NCI-H526 (cell line): ENCODE results near the gene ERBB4.
"Not testable (repeated sequence)": the region's sequence is repeated elsewhere in the genome, so short reads cannot be mapped to it uniquely, and the experiment has no call there.

ENCODE experiments used
- DNase-seq, 2 experiments: peaks; one replicate each; lab custom pipeline; 2025; lab: John Stamatoyannopoulos, UW

ERBB4 gene

DNA sequence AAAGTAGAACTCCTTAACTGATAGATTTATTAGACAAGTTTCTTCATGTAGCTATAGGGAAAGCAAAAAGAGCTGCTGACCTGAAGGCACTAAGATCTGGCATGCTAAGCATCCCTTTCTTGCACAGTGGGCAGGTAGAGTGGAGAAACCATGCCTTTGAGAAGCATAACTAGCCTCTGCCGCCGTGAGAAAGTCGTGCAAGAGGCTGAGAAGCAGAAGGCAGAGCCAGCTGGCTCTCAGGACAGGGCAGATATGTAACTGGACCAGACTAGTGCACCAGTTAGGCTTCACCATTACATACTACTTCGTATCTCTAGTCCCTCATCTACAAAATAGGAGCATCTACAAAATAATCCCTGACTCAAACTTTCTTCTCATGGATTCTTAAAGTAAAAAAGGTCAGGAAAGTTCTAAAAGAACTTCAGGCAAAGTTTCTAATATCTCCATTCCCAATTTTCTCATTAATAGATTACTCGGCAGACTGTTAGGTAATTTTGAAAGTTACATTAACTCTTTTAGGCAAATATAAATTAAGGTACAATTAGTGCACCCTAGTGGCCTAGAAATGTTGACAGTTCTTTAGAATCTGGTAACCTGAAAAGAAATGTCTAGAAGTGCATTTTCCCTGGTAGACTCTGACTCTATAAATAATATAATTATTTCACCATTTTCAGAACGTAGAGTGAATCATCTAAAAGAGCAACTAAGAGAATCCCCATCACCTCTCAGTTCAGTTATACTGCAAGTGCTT, 10.3 kb downstream of the ERBB4 start:
- no peak for DNase-seq

- no peak for DNase-seq
These were observed 12.5 kb downstream of the ERBB4 start for GRCh38 chr2:212526059-212526458.

DNA sequence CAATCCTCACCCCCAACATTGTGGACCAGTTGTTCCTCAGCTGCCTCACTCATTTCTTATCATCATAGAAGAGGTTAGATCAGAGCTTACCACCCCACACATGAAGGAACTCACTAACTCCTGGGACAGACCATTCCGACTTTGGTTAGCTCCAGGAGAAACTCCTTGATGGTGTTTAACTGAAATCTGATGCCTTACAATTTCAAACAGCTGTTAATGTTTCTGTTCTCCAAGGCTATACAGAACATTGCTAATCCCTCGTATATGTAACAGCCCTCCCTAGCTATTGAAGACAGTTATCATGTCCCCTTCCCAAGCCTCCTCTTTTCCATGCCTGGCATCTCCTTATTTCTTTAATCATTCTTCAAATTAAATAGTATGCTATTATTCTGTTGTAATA, 14.8 kb downstream of the ERBB4 start:
- no peak for DNase-seq

GRCh38 chr2:212520340-212520739, 18.3 kb downstream of the ERBB4 start:
- peak; percentile 30 to 62 for DNase-seq

DNA sequence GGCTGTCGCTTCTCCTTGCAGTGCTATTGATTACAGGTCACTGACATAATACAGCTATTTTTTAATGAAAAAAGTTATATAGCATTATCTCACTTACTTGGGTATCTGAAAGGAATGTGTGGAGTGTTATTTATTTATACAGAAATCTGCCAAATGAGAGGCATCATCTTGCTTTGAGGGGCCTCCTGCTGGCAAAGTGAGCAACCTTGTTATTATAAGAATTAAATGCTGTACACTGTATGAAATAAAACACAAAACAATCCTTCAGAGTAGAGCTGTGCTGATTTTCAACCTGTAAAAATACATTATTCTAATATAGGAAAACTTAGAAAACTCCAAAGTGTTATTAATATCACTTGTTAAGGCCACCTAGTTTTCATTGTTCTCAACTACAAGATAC, 20.9 kb downstream of the ERBB4 start:
- no peak for DNase-seq

GRCh38 chr2:212505586-212505985, 33.0 kb downstream of the ERBB4 start:
- DNase-seq = no peak

DNA sequence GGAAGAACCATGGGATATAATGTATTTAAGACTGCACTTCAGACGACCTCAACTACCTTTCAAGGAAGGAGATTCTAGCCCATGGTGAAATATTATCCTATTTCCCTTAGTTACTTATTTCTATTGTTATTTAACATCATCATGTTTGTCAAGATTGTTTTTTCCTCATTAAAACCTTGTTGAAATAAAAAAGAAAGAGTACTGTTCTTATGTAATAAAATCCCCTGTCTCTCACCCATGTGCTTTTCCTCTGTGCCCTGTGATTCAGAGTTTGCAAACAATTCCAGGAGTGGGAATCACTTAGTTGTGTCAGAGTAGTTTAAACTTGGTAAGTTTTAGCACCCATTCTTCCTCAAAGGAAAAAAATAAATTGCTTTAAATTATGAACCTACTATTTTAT, 43.6 kb downstream of the ERBB4 start:
- DNase-seq = no peak

DNA sequence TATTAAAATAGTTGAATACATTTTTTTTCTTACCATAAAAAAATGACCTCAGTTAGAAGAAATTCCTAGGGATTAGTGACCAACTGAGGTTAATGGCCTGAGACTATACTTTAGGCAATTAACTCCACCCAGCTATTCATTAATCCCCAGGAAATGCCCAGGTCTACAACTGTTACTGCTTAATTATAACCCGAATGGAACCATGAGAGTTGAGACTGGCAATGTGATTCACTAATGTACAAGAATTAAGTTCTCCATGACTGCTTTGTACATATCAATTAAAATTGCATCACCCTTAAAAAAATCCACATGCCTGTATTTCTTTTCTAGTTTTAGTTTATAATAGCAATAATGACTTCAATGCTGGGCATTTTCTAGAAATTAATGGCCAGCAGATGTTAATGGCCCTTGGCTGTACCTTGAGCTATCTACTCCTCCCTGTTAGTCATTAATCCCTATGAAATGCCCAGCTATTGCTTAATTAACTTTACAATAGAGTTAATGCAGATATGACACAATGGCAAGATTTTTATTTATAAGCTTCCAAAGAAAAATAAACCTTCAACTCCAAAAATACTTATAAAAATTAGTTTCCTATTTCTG, 44.1 kb downstream of the ERBB4 start:
- no peak for DNase-seq

DNA sequence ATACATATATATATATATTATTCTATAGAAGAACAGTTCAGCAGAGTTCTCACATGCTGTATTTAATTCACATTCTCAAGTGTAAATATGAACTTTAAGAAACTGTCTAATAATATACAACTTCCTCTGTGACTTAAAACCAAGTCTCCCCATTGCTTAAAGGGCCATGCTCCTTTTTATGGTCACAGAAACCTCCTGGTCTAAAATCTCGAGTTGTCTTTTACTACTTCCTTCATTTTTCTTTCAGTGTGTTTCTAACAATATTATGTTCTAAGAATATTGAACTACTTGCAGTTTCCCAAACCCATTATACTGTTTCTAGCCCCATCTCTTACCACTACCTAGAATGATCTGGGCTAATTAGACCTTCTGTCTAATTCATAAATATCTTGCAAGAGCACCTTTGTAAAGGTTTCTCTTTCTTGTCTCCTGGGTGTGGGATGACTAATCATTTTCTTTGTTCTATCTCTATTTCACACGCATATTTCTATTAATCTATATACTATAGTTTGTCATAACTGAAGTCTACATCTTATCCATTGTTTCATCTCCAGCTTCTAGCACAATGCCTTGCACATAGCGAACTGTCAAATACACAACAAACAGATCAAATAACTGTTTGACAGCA, 48.8 kb downstream of the ERBB4 start:
- DNase-seq = no peak

DNA sequence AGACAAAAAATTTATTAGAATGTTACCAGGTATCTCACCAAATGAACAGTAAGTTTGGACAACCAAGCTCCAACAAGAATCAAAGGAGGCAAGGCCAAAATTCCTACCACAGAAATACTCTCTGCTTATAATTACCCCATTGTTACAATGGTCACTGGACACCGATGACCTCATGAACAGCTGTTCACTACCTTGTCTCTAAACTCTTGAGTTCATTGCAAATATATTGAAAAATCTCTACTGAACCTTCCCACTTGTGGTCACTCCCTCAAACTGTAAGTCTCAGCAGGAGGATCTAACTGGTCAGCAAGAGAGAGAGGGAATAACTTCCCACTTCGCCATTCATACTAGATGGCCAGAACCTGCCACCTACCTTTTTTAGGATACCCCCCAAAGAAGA, 50.0 kb downstream of the ERBB4 start:
- no peak for DNase-seq

DNA sequence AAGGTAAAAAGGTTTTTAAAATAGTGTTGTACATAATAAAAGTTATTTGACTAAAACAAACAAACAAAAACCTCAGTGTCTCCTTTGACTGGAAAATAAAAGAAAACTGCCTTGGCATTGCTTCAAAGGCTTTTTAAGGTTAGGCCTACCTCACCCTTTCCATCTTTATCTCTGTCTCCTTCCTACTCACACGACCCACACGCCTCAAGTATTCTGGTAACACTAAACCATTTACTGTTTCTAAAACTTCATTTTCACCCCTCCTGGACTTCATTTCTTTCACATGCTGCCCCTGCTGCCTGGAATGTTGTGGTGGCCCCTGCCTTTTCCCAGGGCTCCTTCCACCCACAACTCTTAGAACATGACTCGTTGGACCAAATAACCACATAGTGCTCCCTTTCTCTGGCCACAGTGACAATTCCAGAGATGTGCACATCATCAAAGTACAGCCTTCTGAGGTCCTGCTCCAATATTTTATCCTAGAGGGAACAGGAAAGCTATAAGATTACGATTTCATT, 54.0 kb downstream of the ERBB4 start:
- no peak for DNase-seq

DNA sequence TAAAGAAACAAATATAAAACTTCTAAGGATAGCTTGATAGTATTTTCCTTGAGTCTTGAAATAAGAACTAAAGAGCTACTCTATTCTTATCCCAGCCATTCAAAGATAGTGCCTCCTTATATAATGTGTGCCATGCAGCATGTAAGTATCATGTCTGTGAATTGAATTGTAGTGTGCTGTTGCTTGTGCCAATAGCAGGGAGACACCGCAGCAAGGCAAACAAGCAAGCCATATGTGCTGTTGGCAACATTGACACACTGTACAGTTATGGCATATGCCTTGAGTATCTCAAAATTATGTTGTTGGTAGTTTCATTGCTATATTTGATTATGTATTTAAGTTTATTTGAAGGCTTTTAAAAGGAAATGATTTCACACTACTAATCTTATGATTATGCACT, 58.2 kb downstream of the ERBB4 start:
- no peak for DNase-seq

DNA sequence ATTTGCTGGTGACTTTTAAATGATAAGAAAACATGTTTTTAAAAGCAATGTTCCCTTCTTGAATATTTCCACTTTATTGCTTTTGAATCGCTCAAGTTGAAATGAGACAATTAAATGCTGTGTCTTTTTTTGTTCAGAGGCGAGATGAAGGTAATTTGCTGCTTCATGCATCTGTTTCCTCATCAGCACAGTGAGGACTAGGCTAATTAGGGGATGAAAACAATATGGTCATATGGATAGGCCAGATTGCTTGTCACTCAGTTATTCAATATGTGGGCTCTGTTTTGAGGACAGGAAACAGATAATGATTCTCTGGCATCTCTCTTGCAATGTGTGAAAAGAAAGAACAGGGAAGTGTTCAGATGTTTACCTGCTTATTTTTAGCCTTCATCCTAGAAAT, 61.0 kb downstream of the ERBB4 start:
- DNase-seq = no peak

DNA sequence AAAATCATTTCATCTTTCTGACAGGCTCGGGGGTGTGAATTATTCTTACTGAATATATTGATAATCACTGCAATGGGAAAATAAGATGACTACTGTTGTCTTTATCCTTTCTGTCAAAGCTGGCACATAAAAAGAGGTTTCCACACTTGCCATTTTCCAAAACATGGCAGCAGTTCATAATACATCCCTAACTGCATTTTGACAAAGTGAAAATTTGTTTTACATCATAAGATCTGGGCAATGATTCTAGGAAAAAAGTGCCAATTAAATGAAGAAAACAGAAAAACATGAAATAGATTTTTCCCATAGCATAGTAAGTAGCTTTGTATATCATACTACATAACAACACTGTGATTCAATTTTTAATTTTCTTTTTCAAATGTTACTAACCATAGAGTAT, 65.4 kb downstream of the ERBB4 start:
- no peak for DNase-seq

- not testable (repeated sequence) for DNase-seq
These were observed 71.1 kb downstream of the ERBB4 start for GRCh38 chr2:212467551-212467950.

DNA sequence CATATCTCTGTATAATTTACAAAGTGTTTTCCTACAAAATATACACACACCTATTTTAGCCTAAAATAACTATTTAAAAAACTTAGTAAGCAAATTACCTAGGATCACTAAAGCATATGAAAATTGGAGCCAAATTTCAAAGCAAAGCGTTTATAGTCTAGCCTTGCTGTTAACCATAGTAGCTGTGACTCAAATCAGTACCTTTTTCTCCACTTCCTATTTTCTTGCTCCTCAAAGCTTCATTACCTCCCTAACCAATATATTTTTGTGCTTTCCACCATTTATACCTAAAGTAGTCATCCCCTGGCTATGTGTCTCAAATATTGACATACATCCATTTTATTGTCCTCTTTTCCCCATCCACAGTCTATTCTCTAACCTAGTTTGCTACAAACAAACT, 73.1 kb downstream of the ERBB4 start:
- DNase-seq = no peak

DNA sequence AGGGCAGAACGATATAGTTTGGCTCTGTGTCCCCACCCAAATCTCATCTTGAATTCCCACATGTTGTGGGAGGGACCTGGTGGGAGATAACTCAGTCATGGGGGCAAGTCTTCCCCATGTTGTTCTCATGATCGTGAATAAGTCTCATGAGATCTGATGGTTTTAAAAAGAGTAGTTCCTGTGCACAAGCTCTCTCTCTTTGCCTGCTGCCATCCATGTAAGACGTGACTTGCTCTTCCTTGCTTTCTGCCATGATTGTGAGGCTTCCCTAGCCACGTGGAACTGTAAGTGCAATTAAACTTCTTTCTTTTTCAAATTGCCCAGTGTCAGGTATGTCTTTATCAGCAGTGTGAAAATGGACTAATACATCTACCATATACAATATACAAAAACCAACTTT, 76.9 kb downstream of the ERBB4 start:
- DNase-seq = not testable (repeated sequence)

GRCh38 chr2:212454149-212454548, 84.5 kb downstream of the ERBB4 start:
- no peak for DNase-seq

GRCh38 chr2:212451786-212452231, 86.8 kb downstream of the ERBB4 start:
- DNase-seq = peak; percentile 53 to 68

- peak in 1 of 2 experiments; percentile 1 for DNase-seq
These were observed 89.9 kb downstream of the ERBB4 start for GRCh38 chr2:212448698-212449097.

- no peak for DNase-seq
These were observed 96.8 kb downstream of the ERBB4 start for GRCh38 chr2:212441821-212442220.

DNA sequence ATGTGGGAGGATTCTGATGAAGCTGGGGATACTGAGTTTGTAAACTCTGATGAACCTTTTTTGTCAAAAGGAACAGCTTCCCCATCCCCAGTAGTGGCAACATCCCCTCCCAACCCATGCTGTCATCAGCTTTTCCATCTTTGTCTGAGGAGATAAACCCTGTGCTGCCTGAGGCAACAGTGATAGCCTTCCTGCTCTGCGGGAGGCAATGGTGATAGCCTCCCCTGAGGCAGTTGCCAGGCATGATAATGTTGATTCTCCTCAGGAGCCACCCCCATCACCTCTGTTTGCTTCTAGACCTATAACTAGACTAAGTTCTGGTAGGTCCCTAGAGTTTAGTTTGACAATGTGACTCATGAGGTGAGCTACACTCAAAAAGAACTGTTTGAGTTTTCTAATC, 97.5 kb downstream of the ERBB4 start:
- no peak for DNase-seq
